ENCODE data around the gene TRIM17.
A peak's percentile ranks its signal among the peaks of the same experiment; 100 is the strongest.

TRIM17 gene

DNA sequence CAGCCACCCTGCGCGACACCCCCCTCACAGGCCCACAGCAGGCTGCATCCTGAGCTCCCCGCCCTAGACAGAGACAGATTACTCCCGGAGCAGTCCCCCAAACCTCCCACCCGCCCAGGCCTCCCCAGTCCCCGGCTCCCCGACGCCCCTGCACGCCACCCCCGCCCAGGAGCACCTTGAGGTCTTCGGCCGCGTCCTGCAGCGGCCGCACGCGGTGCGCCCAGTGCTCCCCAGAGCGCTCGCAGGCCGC, 10.8 kb downstream of the TRIM17 start:
- H3K4me3 ChIP-seq, result peak overlapping the region; percentile 75 to 88
- no peaks in the 10 kb centered on the region for H3K9me3 ChIP-seq
- no peaks in the 10 kb centered on the region for H3K27me3 ChIP-seq
- H3K36me3 ChIP-seq, result peaks cover under 1 to 36% (median 12%) of the 10 kb centered on the region in 3 donors
- peak overlapping the region; percentile 78 to 80 for H3K27ac ChIP-seq
- peaks cover 5 to 55% (median 34%) of the 10 kb centered on the region in 4 donors for H3K4me1 ChIP-seq
- no peak for DNase-seq
- TF ChIP-seq, protein P1, sequence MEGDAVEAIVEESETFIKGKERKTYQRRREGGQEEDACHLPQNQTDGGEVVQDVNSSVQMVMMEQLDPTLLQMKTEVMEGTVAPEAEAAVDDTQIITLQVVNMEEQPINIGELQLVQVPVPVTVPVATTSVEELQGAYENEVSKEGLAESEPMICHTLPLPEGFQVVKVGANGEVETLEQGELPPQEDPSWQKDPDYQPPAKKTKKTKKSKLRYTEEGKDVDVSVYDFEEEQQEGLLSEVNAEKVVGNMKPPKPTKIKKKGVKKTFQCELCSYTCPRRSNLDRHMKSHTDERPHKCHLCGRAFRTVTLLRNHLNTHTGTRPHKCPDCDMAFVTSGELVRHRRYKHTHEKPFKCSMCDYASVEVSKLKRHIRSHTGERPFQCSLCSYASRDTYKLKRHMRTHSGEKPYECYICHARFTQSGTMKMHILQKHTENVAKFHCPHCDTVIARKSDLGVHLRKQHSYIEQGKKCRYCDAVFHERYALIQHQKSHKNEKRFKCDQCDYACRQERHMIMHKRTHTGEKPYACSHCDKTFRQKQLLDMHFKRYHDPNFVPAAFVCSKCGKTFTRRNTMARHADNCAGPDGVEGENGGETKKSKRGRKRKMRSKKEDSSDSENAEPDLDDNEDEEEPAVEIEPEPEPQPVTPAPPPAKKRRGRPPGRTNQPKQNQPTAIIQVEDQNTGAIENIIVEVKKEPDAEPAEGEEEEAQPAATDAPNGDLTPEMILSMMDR (IDR thresholded peaks at IDR 0.05), result no peak
- intact Hi-C loops (cut with DNase I; ENCODE audit: low total_unique reads), result loop anchor here (10.0 kb wide), 2 partner anchors 191 to 671 kb away; partner anchors contain the start of genes JMJD4 and SNAP47

DNA sequence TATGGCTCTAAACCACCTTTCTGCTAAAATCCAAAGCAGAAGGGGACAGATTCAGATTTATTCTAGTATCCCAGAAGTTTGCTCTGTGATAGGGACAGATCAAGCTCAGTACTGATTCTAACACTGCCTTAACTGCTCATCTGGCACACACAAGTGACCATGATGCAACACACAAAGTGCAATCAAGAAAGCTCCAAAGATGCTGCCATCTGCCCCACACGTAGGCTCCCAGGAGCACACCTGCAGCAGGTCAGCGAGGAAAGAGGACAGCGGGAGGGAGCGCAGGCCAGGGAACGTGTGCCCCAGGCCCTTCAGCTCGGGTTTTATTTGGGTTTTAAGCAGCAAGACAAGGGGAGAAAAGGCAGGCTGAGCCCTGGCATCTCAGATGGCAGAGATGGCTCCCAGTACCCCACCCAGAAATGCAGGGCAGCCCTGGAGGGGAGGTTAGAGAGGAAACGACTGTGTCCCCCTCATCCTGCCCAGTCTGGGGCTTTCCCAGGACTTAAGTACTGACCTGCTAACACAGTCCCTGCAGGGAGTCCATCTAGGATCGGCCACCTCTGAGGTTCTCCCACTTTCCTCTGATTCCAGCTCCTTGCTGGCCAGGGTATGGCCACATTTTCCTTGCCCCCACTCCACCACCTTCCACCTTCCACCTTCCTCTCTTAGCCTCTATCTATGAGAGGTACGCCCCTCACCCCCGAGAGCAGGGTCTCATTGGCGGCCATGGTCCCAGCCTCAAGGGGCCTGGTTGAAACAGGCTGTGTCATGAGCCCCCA, 11.3 kb downstream of the TRIM17 start:
- Histone ChIP-seq H3K27ac (peak overlapping the region; percentile 78 to 80), H3K4me1 (peaks cover 5 to 55% (median 34%) of the 10 kb centered on the region in 4 donors), H3K36me3 (peaks cover 6 to 36% (median 18%) of the 10 kb centered on the region in 3 donors), H3K27me3 (no peaks in the 10 kb centered on the region), H3K4me3 (peak overlapping the region; percentile 75 to 88), H3K9me3 (no peaks in the 10 kb centered on the region)
- peak in 1 of 2 donors; percentile 59 for DNase-seq
- TF ChIP-seq, protein P1 (IDR thresholded peaks at IDR 0.05), result no peak
- intact Hi-C loops (cut with DNase I; ENCODE audit: low total_unique reads), result loop anchor here (10.0 kb wide), 2 partner anchors 191 to 671 kb away; partner anchors contain the start of genes JMJD4 and SNAP47

DNA sequence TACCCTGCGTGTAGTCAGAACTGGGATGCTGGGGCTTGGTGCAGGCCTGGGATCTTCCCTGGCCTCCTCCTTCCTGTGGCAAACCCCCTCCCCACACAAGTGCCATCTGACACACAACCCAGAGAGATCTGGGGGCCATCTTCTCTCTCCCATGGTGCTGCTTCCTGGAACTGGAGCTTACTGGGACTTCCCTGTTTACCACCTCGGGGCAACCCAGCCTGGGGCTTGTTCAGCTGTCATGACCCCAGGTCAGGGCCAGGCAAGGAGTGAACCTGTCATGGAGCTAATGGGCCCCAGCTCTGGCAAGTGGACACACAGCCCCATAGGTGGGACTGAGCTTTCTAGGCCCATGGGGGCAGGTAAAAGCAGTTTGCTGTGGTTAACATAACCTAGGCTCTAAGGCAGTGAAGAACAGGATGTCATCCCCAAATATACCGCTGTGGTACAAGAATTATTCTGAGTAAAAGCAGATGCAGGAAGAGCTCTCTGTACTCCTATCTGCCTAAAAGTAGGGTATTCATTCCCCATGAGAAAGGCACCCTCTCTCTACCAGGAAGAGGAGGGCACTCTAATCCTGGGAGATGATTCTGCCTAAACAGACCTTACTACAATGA, 12.4 kb downstream of the TRIM17 start:
- H3K4me3 ChIP-seq, result peak overlapping the region in 1 of 2 donors; percentile 75
- H3K27me3 ChIP-seq, result no peaks in the 10 kb centered on the region
- peak in 1 of 2 donors; percentile 53 for DNase-seq
- peaks cover 7 to 41% (median 23%) of the 10 kb centered on the region in 3 donors for H3K36me3 ChIP-seq
- H3K9me3 ChIP-seq, result no peaks in the 10 kb centered on the region
- H3K4me1 ChIP-seq, result peaks cover 5 to 54% (median 34%) of the 10 kb centered on the region in 4 donors
- intact Hi-C loops (cut with DNase I; ENCODE audit: low total_unique reads), result loop anchor here (5.0 to 10.0 kb wide), 3 partner anchors 83 to 669 kb away; partner anchors contain the start of genes JMJD4, RNF187 and SNAP47
- TF ChIP-seq, protein P1 (IDR thresholded peaks at IDR 0.05), result no peak
- H3K27ac ChIP-seq, result no peak overlapping the region

DNA sequence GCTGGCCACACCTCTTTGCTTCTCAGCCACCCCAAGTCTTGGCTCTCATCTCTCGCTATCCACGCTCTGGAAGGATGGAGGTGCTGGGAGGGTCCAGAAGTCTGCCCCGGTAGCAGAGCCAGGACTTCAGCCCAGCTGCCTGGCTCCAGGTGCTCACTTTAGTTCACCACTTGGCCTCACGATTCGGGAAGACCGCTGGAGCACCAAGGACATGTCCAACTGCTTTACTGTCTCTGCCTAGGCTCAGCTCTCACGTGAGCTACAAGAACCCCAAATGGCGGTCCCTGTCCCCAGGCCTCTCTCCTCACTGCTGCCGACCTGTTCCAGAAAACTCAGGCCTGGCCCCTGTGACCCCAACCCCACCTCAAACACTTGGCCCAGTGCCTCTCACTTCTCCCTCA, 13.4 kb downstream of the TRIM17 start:
- peak in 1 of 2 donors; percentile 59 for DNase-seq
- intact Hi-C loops (cut with DNase I; ENCODE audit: low total_unique reads), result loop anchor here (5.0 to 10.0 kb wide), 3 partner anchors 84 to 668 kb away; partner anchors contain the start of genes JMJD4, RNF187 and SNAP47
- TF ChIP-seq, protein P1 (IDR thresholded peaks at IDR 0.05), result no peak
- no peaks in the 10 kb centered on the region for H3K9me3 ChIP-seq
- no peak overlapping the region for H3K4me3 ChIP-seq
- peaks cover 5 to 49% (median 33%) of the 10 kb centered on the region in 4 donors for H3K4me1 ChIP-seq
- H3K27me3 ChIP-seq, result no peaks in the 10 kb centered on the region
- H3K36me3 ChIP-seq, result peaks cover 7 to 48% (median 30%) of the 10 kb centered on the region in 3 donors
- H3K27ac ChIP-seq, result no peak overlapping the region

DNA sequence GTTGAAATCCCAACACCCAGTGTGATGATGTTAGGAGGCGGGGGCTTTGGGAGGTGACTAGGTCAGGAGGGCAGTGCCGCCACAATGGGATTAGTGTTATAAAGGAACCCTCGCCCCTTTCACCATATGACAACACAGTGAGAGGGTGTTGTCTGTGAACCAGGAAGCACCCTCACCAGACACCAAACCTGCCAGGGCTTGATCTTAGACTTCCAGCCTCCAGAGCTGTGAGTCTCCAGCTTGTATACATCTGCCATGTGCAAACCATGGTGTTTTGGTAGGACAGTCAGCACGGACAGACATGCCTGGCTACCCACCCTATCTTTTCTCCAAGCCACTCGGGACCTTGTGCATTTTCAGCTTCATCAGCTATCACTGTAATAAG, 14.0 kb downstream of the TRIM17 start:
- H3K9me3 ChIP-seq, result no peaks in the 10 kb centered on the region
- H3K27me3 ChIP-seq, result no peaks in the 10 kb centered on the region
- intact Hi-C loops (cut with DNase I; ENCODE audit: low total_unique reads), result loop anchor here (5.0 to 10.0 kb wide), 3 partner anchors 85 to 668 kb away; partner anchors contain the start of genes JMJD4, RNF187 and SNAP47
- DNase-seq, result peak in 1 of 2 donors; percentile 21
- TF ChIP-seq, protein P1 (IDR thresholded peaks at IDR 0.05), result no peak
- H3K27ac ChIP-seq, result no peak overlapping the region
- peaks cover 12 to 54% (median 36%) of the 10 kb centered on the region in 3 donors for H3K36me3 ChIP-seq
- H3K4me1 ChIP-seq, result peaks cover 5 to 43% (median 27%) of the 10 kb centered on the region in 4 donors
- H3K4me3 ChIP-seq, result no peak overlapping the region

All from tibial artery (tissue), 4 donors.